GM18502 (cell line): ENCODE data around the gene ADSS2.
"Not testable (repeated sequence)": the region's sequence is repeated elsewhere in the genome, so short reads cannot be mapped to it uniquely, and the experiment has no call there.

ENCODE experiments used
- ATAC-seq: cut with Tn5 transposase; IDR thresholded peaks from one replicate; pipeline ENCODE4 v1.9.1; 2021; ENCODE audit warnings: mild to moderate bottlenecking; ENCODE audit not compliant: unreplicated experiment, poor library complexity

The ADSS2 gene

GRCh38 chr1:244369256-244370057 lies 82.3 kb downstream of the ADSS2 start:
- no peak for ATAC-seq

- no peak for ATAC-seq
Measured at GRCh38 chr1:244368279-244368678, 83.4 kb downstream of the ADSS2 start.

- ATAC-seq: no peak
Measured at GRCh38 chr1:244367399-244368114, 84.2 kb downstream of the ADSS2 start.

GRCh38 chr1:244365809-244366208 lies 85.9 kb downstream of the ADSS2 start:
- no peak for ATAC-seq

GRCh38 chr1:244365262-244365661 lies 86.4 kb downstream of the ADSS2 start:
- not testable (repeated sequence) for ATAC-seq

- ATAC-seq: no peak
Measured at GRCh38 chr1:244362476-244362875, 89.2 kb downstream of the ADSS2 start.

- no peak for ATAC-seq
Measured at GRCh38 chr1:244361764-244362473, 89.8 kb downstream of the ADSS2 start.
